CD4-positive, alpha-beta T cell treated with Interleukin-6 for 4 hours (primary cell): ENCODE measurements around the gene ZNF519.
"Not testable (repeated sequence)": the region's sequence is repeated elsewhere in the genome, so short reads cannot be mapped to it uniquely, and the experiment has no call there.

Experiments used
- DNase-seq: peaks from one replicate; pipeline ENCODE4 v3.0.0-alpha.2; 2020; ENCODE audit warnings: mixed read lengths

The ZNF519 gene

GRCh38 chr18:14146771-14147170 is 14.5 kb upstream of the ZNF519 start:
- DNase-seq: not testable (repeated sequence)

- DNase-seq: not testable (repeated sequence)
Observed at GRCh38 chr18:14145581-14146338, 13.5 kb upstream of the ZNF519 start.

GRCh38 chr18:14145021-14145420 is 12.8 kb upstream of the ZNF519 start:
- DNase-seq: not testable (repeated sequence)

GRCh38 chr18:14144628-14144895 is 12.3 kb upstream of the ZNF519 start:
- no peak for DNase-seq

- DNase-seq: not testable (repeated sequence)
Observed at GRCh38 chr18:14143871-14144627, 11.8 kb upstream of the ZNF519 start.

GRCh38 chr18:14143396-14143795 is 11.2 kb upstream of the ZNF519 start:
- DNase-seq: not testable (repeated sequence)

- DNase-seq: not testable (repeated sequence)
Observed at GRCh38 chr18:14142177-14142576, 9.9 kb upstream of the ZNF519 start.

- DNase-seq: not testable (repeated sequence)
Observed at GRCh38 chr18:14139583-14139982, 7.3 kb upstream of the ZNF519 start.

- not testable (repeated sequence) for DNase-seq
Observed at GRCh38 chr18:14137971-14138370, 5.7 kb upstream of the ZNF519 start.

- not testable (repeated sequence) for DNase-seq
Observed at GRCh38 chr18:14131696-14132270, 452 bp downstream of the ZNF519 start.

- DNase-seq: not testable (repeated sequence)
Observed at GRCh38 chr18:14130804-14131203, 1.4 kb downstream of the ZNF519 start.

GRCh38 chr18:14124689-14125088 is 7.5 kb downstream of the ZNF519 start:
- DNase-seq: no peak

GRCh38 chr18:14122097-14122496 is 10.1 kb downstream of the ZNF519 start:
- DNase-seq: no peak

GRCh38 chr18:14120926-14121325 is 11.3 kb downstream of the ZNF519 start:
- DNase-seq: no peak

- DNase-seq: no peak
Observed at GRCh38 chr18:14117606-14118005, 14.6 kb downstream of the ZNF519 start.

GRCh38 chr18:14106906-14107305 is 25.3 kb downstream of the ZNF519 start:
- DNase-seq: no peak

- no peak for DNase-seq
Observed at GRCh38 chr18:14104906-14105748, 27.1 kb downstream of the ZNF519 start.

GRCh38 chr18:14104201-14104600 is 28.0 kb downstream of the ZNF519 start:
- DNase-seq: no peak

GRCh38 chr18:14100503-14101286 is 31.5 kb downstream of the ZNF519 start:
- DNase-seq: no peak

- DNase-seq: no peak
Observed at GRCh38 chr18:14098428-14098827, 33.8 kb downstream of the ZNF519 start.

- DNase-seq: no peak
Observed at GRCh38 chr18:14097761-14098160, 34.5 kb downstream of the ZNF519 start.

GRCh38 chr18:14093307-14093915 is 38.8 kb downstream of the ZNF519 start:
- no peak for DNase-seq
